ENCODE data around the gene NT5DC4.
"Not testable (repeated sequence)": the region's sequence is repeated elsewhere in the genome, so short reads cannot be mapped to it uniquely, and the experiment has no call there.

Gene NT5DC4

DNA sequence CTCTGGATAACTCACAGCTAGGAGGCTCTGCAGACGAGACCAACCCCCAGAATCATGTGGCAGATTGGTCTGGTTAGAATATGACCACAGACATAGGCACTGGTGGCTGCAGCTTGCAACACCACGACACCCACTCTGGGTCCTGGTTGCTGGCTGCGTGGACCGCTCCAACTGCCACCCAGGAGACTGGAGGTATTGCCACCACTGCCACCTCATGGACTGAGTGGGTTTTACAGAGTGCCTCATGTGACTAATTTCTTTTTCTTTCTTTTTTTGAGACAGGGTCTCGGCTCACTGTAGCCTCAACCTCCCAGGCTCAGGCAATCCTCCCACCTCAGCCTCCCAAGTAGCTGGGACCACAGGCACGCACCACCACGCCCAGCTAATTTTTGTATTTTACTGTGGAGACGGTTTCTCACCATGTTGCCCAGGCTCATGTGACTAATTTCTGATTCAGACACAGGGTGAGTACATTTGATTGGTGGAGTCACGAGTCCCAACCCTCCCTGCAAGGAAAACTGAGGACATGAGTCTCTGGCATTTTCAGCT, 29.9 kb upstream of the NT5DC4 start:
- peak overlapping the region; percentile 79 for H3K4me3 Mint-ChIP-seq
- peak; percentile 43 to 48 for DNase-seq (ENCODE audit: low spot score in 2 of 2)
- H3K9me3 Mint-ChIP-seq, result no peaks in the 10 kb centered on the region
- peak; percentile 87 for ATAC-seq (ENCODE audit: low read depth)
- H3K4me1 Mint-ChIP-seq, result peaks cover 17% of the 10 kb centered on the region
- peak overlapping the region; percentile 63 for H3K27ac Mint-ChIP-seq
- no peaks in the 10 kb centered on the region for H3K27me3 Mint-ChIP-seq
- no peaks in the 10 kb centered on the region for H3K36me3 Mint-ChIP-seq

DNA sequence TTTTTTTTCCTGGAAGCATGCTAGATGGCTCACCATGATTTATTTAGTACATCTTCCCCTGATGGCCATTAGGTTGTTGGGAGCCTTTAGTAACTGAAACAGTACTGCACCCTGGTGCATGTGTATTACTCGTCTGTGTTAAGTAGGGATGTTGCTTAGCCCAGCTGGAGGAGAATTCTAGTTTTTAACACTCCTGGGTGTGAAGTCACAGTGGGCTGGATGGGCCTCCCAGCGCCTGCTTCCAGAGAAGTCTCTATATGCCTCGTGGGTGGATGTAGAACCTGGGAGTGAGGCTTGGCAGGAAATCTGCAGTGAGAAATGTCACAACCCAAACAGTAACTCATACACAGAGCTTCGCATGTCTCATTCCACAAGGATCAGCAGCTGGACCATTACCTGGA, 28.9 kb upstream of the NT5DC4 start:
- Mint-ChIP-seq H3K27ac (no peak overlapping the region), H3K4me1 (peaks cover 19% of the 10 kb centered on the region), H3K27me3 (no peaks in the 10 kb centered on the region), H3K4me3 (peak overlapping the region; percentile 41), H3K36me3 (no peaks in the 10 kb centered on the region), H3K9me3 (no peaks in the 10 kb centered on the region)
- ATAC-seq (ENCODE audit: low read depth), result no peak
- DNase-seq (ENCODE audit: low spot score in 2 of 2), result no peak

DNA sequence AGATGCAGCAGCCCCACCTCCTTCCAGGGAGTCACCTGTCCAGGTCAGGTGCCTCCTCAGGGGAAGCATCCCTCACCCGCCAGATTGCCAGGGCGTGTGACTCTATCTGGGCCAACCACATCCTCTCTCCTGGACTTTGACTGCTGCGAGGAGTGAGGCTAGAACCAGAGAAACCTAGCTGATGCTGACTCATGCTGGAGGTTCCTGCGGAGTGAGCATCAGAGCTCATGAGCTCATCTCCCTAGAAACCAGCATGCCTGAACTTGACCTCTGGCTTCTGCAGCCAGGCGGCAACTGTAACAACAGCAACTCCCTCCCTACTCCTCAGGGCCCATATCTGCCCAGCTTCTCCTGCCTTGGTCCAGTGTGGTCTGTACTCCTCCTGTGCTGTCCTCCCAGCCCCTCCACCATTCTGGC, 28.3 kb upstream of the NT5DC4 start:
- H3K4me1 Mint-ChIP-seq, result peaks cover 19% of the 10 kb centered on the region
- H3K36me3 Mint-ChIP-seq, result no peaks in the 10 kb centered on the region
- no peak overlapping the region for H3K4me3 Mint-ChIP-seq
- ATAC-seq (ENCODE audit: low read depth) (no peak), DNase-seq (ENCODE audit: low spot score in 2 of 2) (no peak)
- H3K27ac Mint-ChIP-seq, result peak overlapping the region; percentile 33
- no peaks in the 10 kb centered on the region for H3K27me3 Mint-ChIP-seq
- H3K9me3 Mint-ChIP-seq, result no peaks in the 10 kb centered on the region

DNA sequence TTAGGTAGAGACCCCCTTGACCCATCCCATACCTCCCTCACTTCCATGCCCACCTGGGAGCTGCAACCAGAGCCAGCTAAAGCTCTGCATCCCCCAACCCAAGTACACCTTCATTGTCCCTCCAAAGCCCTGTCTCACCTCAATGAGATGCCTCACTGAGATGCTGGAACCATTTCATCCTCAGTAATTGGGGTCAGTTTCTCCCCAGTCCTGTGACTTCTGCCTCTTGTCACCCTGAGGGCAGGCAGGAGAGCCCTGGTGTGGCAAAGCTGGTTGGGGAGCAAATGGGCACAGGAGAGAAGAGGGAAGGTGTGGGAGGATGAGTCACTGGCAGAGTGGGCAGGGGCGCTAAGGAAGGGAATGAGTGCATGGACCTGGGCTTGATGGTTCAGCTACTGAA, 27.9 kb upstream of the NT5DC4 start:
- H3K27me3 Mint-ChIP-seq, result no peaks in the 10 kb centered on the region
- DNase-seq (ENCODE audit: low spot score in 2 of 2) (no peak), ATAC-seq (ENCODE audit: low read depth) (no peak)
- peak overlapping the region; percentile 33 for H3K27ac Mint-ChIP-seq
- H3K36me3 Mint-ChIP-seq, result no peaks in the 10 kb centered on the region
- H3K9me3 Mint-ChIP-seq, result no peaks in the 10 kb centered on the region
- H3K4me3 Mint-ChIP-seq, result no peak overlapping the region
- H3K4me1 Mint-ChIP-seq, result peaks cover 19% of the 10 kb centered on the region

DNA sequence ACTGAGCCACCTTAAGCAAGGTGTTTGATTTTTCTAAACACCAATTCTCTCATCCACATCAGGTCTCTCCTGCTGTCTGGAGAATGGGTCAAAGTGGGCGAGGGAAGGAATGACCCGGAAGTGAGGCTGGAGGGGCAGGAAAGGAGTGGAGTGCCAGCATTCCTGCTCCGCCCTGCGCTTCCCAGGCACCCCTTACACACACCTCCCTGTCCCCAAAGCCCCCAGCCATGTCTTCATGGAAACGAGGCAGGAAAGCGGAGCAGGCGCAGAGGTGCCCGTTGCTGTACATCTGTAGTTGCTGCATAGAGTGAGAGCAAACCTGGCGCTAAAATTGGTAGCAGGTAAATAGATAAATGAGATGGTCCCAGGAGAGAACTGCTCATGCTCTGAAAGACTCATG, 27.2 kb upstream of the NT5DC4 start:
- peaks cover 19% of the 10 kb centered on the region for H3K4me1 Mint-ChIP-seq
- no peak overlapping the region for H3K4me3 Mint-ChIP-seq
- H3K9me3 Mint-ChIP-seq, result no peaks in the 10 kb centered on the region
- H3K27me3 Mint-ChIP-seq, result no peaks in the 10 kb centered on the region
- no peaks in the 10 kb centered on the region for H3K36me3 Mint-ChIP-seq
- ATAC-seq (ENCODE audit: low read depth) (no peak), DNase-seq (ENCODE audit: low spot score in 2 of 2) (no peak)
- H3K27ac Mint-ChIP-seq, result no peak overlapping the region

DNA sequence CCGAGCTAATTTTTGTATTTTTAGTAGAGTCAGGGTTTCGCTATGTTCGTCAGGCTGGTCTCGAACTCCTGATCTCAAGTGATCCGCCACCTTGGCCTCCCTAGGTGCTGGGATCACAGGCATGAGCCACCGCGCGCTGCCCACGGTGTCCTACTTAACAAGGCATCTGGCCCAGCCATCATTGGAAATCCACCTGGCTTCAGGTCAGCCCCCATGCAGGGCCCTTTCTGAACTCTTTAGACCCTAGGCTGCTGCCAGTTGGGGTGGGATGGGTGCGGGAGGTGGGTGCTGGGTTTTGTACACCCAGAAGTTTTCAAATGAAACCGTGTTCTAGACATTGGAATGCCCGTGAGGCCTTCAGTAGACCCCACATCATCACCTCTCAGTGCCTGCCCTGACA, 26.6 kb upstream of the NT5DC4 start:
- H3K9me3 Mint-ChIP-seq, result no peaks in the 10 kb centered on the region
- no peaks in the 10 kb centered on the region for H3K27me3 Mint-ChIP-seq
- ATAC-seq (ENCODE audit: low read depth) (no peak), DNase-seq (ENCODE audit: low spot score in 2 of 2) (no peak)
- no peak overlapping the region for H3K27ac Mint-ChIP-seq
- H3K36me3 Mint-ChIP-seq, result no peaks in the 10 kb centered on the region
- H3K4me1 Mint-ChIP-seq, result peaks cover 24% of the 10 kb centered on the region
- no peak overlapping the region for H3K4me3 Mint-ChIP-seq

DNA sequence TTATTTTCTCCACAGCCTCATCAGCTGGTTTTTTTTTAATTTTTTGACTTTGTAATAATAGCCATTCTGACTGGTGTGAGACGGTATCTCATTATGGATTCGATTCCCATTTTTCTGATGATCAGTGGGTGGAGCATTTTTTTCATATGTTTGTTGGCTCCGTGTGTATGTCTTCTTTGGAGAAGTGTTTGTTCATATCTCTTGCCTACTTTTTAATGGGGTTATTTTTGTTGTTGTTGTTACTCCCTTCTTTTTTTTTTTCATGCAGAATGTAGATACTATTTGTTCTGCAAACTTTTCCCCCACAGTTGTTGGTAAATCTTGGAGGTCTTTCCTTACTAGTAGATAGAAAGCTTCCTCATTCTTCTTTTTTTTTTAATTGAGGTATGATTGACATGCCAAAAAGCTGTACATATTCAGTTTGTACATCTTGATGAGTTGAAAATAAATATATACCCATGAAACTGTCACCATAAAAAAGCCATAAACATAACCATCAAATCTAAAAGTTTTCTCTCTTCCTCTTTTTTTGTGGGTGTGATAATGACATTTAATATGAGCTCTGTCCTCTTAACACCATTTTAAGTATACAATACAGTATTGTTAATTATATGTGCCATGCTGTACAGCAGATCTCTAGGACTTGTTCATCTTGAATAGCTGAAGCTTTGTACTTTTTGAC, 21.8 kb upstream of the NT5DC4 start:
- peaks cover 35% of the 10 kb centered on the region for H3K4me1 Mint-ChIP-seq
- ATAC-seq (ENCODE audit: low read depth) (peak; percentile 14), DNase-seq (ENCODE audit: low spot score in 2 of 2) (no peak)
- H3K36me3 Mint-ChIP-seq, result no peaks in the 10 kb centered on the region
- H3K27ac Mint-ChIP-seq, result peak overlapping the region; percentile 92
- no peaks in the 10 kb centered on the region for H3K27me3 Mint-ChIP-seq
- no peaks in the 10 kb centered on the region for H3K9me3 Mint-ChIP-seq
- H3K4me3 Mint-ChIP-seq, result no peak overlapping the region

DNA sequence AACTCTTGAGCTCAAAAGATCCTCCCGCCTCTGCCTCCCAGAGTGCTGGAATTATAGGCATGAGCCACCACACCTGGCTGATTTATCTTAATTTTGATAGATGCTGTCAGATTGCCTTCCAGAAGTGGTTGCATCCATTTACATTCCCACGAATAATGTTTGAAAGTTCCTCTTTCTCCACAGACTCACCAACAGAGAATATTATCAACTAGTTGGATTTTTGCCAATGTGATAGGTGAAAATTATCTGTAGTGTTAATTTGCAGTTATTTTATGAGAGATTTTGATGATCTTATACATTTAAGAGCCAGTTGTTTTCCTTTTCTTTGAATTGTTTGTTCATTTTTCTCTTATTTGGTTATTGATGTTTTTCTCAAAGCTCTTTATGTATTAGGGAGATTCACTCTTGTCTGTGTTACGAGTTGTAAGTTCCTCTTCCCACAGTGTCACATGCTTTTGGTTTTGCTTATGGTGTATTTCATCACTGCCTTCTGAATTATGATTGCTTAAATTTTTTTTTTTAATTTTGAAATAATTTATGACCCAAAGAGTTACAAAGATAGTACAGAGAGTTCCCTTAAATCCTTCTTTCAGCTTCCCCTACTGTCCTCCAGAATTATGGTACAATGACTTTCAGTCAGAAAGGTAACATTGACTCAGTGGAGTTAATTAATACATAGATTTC, 20.7 kb upstream of the NT5DC4 start:
- ATAC-seq (ENCODE audit: low read depth), result peak; percentile 91
- H3K36me3 Mint-ChIP-seq, result no peaks in the 10 kb centered on the region
- DNase-seq (ENCODE audit: low spot score in 2 of 2), result no peak
- peak overlapping the region; percentile 24 for H3K4me3 Mint-ChIP-seq
- H3K4me1 Mint-ChIP-seq, result peaks cover 38% of the 10 kb centered on the region
- H3K9me3 Mint-ChIP-seq, result no peaks in the 10 kb centered on the region
- peak overlapping the region; percentile 92 for H3K27ac Mint-ChIP-seq
- no peaks in the 10 kb centered on the region for H3K27me3 Mint-ChIP-seq

DNA sequence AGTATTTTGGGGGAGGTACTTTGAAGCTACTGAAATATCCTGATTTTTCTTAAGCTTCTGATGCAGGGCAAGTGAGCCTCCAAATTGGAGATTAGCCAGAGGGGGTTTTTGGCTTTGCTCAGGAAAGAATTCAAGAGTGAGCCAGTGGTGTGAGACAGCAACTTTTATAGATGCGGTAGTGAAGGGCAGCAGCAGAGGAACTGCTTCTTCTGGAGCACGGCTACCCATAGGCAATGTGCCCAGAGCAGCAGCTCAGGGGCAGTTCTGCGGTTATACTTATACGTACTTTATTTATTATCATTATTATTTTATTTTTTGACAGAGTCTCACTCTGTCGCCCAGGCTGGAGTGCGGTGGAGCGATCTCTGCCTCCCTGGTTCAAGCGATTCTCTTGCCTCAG, 19.8 kb upstream of the NT5DC4 start:
- ATAC-seq (ENCODE audit: low read depth) (peak; percentile 21), DNase-seq (ENCODE audit: low spot score in 2 of 2) (no peak)
- Mint-ChIP-seq H3K4me3 (peak overlapping the region; percentile 24), H3K9me3 (no peaks in the 10 kb centered on the region), H3K27me3 (no peaks in the 10 kb centered on the region), H3K36me3 (no peaks in the 10 kb centered on the region), H3K27ac (peak overlapping the region; percentile 92), H3K4me1 (peaks cover 45% of the 10 kb centered on the region)

DNA sequence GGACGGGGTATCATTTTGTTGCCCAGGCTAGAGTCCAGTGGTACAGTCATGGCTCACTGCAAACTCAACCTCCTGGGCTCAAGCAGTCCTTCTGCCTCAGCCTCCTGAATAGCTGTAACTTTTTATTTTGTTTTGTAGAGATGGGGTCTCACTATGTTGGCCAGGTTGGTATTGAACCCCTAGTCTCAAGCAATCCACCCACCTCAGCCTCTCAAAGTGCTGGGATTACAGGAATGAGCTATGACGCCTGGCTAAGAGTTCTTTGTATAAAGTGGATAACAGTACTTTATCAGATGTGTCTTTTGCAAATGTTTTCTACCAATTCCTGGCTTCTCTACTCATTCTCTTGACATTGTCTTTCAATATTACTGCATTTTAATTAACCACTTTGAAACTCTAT, 17.1 kb upstream of the NT5DC4 start:
- Mint-ChIP-seq H3K4me3 (no peak overlapping the region), H3K36me3 (no peaks in the 10 kb centered on the region), H3K4me1 (peaks cover 53% of the 10 kb centered on the region), H3K9me3 (no peaks in the 10 kb centered on the region), H3K27ac (no peak overlapping the region), H3K27me3 (no peaks in the 10 kb centered on the region)
- DNase-seq (ENCODE audit: low spot score in 2 of 2), result no peak
- no peak for ATAC-seq (ENCODE audit: low read depth)

DNA sequence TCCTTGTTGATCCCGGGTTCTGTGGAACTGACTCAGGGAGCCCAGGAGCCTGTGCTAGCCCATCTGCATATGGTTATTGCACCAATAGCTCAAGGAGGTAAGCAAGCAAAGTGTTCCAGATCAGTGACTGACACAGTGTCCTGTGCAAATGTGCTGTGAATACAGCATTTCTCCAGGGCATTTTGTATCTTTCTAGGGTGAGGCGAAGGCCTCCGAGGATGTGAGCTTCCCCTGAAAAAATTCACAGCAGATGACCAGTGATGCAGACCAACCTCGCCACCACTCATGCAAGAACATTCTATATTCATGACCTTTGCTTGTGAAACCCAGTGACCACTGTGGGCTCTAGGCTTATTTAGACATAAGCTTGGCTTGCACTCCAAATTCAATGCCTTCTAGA, 15.2 kb upstream of the NT5DC4 start:
- Mint-ChIP-seq H3K4me3 (no peak overlapping the region), H3K27ac (peak overlapping the region; percentile 75), H3K36me3 (no peaks in the 10 kb centered on the region), H3K9me3 (no peaks in the 10 kb centered on the region), H3K4me1 (peaks cover 45% of the 10 kb centered on the region), H3K27me3 (no peaks in the 10 kb centered on the region)
- ATAC-seq (ENCODE audit: low read depth) (no peak), DNase-seq (ENCODE audit: low spot score in 2 of 2) (no peak)

DNA sequence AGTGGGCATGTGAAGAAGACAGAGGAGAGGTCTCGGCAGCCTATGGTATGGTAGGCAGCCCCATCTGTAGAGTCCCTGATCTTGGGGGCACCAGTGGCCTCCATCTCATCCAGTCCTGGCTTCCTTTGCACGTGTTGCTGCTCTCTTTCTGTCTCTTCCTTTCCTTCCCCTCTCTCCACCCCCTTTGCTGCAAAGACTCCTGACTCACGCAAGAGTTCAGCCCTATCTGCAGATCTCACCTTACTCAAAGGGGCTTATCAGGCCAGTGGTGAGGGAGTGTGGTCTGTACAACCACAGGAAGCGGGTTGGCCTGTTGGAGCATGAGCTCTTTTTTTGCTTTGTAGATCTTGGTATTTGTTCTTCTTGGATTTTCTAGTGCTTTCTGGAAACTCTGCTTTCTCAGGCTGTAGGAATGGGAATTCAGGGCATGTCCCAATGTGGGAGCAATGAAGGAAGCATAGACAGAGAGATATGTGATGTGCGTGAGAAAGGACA, 14.6 kb upstream of the NT5DC4 start:
- DNase-seq (ENCODE audit: low spot score in 2 of 2) (no peak), ATAC-seq (ENCODE audit: low read depth) (no peak)
- H3K4me1 Mint-ChIP-seq, result peaks cover 45% of the 10 kb centered on the region
- no peaks in the 10 kb centered on the region for H3K27me3 Mint-ChIP-seq
- no peaks in the 10 kb centered on the region for H3K36me3 Mint-ChIP-seq
- no peaks in the 10 kb centered on the region for H3K9me3 Mint-ChIP-seq
- peak overlapping the region; percentile 4 for H3K27ac Mint-ChIP-seq
- no peak overlapping the region for H3K4me3 Mint-ChIP-seq

DNA sequence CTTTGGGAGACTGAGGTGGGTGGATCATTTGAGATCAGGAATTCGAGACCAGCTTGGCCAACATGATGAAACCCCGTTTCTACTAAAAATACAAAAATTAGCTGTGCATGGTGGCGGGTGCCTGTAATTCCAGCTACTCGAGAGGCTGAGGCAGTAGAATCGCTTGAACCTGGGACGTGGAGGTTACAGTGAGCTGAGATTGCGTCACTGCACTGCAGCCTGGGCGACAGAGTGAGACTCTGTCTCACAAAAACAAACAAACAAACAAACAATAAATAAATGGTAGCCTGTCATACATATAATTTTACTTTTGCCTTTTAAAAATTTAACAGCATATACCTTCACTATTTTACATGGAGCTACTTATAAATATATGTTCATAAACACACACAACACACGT, 13.9 kb upstream of the NT5DC4 start:
- DNase-seq (ENCODE audit: low spot score in 2 of 2); H3K4me3 Mint-ChIP-seq; H3K36me3 Mint-ChIP-seq; H3K27me3 Mint-ChIP-seq; ATAC-seq (ENCODE audit: low read depth); H3K9me3 Mint-ChIP-seq: not testable (repeated sequence)
- Mint-ChIP-seq H3K27ac (peak overlapping the region; percentile 90), H3K4me1 (peaks cover 41% of the 10 kb centered on the region)

DNA sequence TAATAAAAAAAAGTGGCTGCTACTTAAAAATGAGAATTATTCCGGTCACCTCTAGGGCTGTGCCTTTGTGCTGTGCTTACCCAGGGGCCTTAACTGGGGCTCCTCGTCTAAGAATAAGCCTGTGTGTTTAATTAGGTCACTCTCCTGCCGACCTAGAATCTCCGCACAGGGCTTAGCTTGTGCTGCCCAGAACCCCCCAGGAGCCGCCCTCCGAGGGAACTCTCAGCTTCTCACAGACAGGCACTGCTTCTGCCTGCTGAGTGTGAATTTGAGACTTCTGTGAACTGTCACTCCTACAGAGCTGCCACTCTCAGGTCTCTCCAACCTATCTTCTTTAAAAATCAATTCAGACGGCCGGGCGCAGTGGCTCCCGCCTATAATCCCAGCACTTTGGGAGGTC, 11.9 kb upstream of the NT5DC4 start:
- ATAC-seq (ENCODE audit: low read depth) (no peak), DNase-seq (ENCODE audit: low spot score in 2 of 2) (no peak)
- Mint-ChIP-seq H3K4me1 (peaks cover 53% of the 10 kb centered on the region), H3K27me3 (no peaks in the 10 kb centered on the region), H3K9me3 (no peaks in the 10 kb centered on the region), H3K4me3 (peak overlapping the region; percentile 60), H3K36me3 (no peaks in the 10 kb centered on the region), H3K27ac (no peak overlapping the region)
